ENCODE data around the gene NCAPH2. TPM values are rescaled to one million over a fixed set of nuclear protein-coding genes. Genes with fewer than 3 reads are reported as not detected.

The NCAPH2 gene
- total RNA-seq (ENCODE audit: unreplicated experiment), result 40.9 TPM
- long read RNA-seq, transcript NCAPH2-205 (20 exons, 2,037 nt), result major isoform, 22 of 29 reads
- long read RNA-seq, partial matches to known transcripts, result 1 of 29 reads
- long read RNA-seq, other reads (novel, unspliced or antisense), result 4 of 29 reads

- DNase-seq (ENCODE audit: low spot score), result peak; percentile 96
- H3K36me3 Mint-ChIP-seq (ENCODE audit: low read depth, unreplicated experiment), result no peaks in the 10 kb centered on the region
- H3K4me1 Mint-ChIP-seq (ENCODE audit: unreplicated experiment), result peaks cover 20% of the 10 kb centered on the region
- H3K4me3 Mint-ChIP-seq (ENCODE audit: unreplicated experiment), result peak within 1 kb of the TSS; percentile 95
- H3K9me3 Mint-ChIP-seq (ENCODE audit: unreplicated experiment), result no peaks in the 10 kb centered on the region
- TF ChIP-seq CTCF (IDR thresholded peaks at IDR 0.05; ENCODE audit: unreplicated experiment), result no peak
- peak within 1 kb of the TSS; percentile 84 for H3K27ac Mint-ChIP-seq (ENCODE audit: unreplicated experiment)
- H3K27me3 Mint-ChIP-seq (ENCODE audit: unreplicated experiment), result peaks cover 7% of the 10 kb centered on the region
Observed at GRCh38 chr22:50507991-50508884, at the start of gene NCAPH2. Gene NCAPH2 (plus strand): TSS chr22:50508224. CDS start chr22:50508338, 114 bp downstream.

GRCh38 chr22:50459016-50459415 is 49.0 kb upstream of the NCAPH2 start:
- Mint-ChIP-seq H3K27me3 (ENCODE audit: unreplicated experiment) (peaks cover 3% of the 10 kb centered on the region), H3K4me3 (ENCODE audit: unreplicated experiment) (no peak overlapping the region), H3K4me1 (ENCODE audit: unreplicated experiment) (peaks cover 3% of the 10 kb centered on the region), H3K27ac (ENCODE audit: unreplicated experiment) (no peak overlapping the region), H3K9me3 (ENCODE audit: unreplicated experiment) (no peaks in the 10 kb centered on the region), H3K36me3 (ENCODE audit: low read depth, unreplicated experiment) (peaks cover 32% of the 10 kb centered on the region)
- no peak for DNase-seq (ENCODE audit: low spot score)
- TF ChIP-seq CTCF (IDR thresholded peaks at IDR 0.05; ENCODE audit: unreplicated experiment), result no peak

GRCh38 chr22:50459496-50460140 is 48.4 kb upstream of the NCAPH2 start:
- H3K27me3 Mint-ChIP-seq (ENCODE audit: unreplicated experiment), result peaks cover 3% of the 10 kb centered on the region
- H3K27ac Mint-ChIP-seq (ENCODE audit: unreplicated experiment), result no peak overlapping the region
- no peak overlapping the region for H3K4me3 Mint-ChIP-seq (ENCODE audit: unreplicated experiment)
- TF ChIP-seq CTCF (IDR thresholded peaks at IDR 0.05; ENCODE audit: unreplicated experiment), result no peak
- H3K4me1 Mint-ChIP-seq (ENCODE audit: unreplicated experiment), result peaks cover 3% of the 10 kb centered on the region
- no peaks in the 10 kb centered on the region for H3K9me3 Mint-ChIP-seq (ENCODE audit: unreplicated experiment)
- no peak for DNase-seq (ENCODE audit: low spot score)
- H3K36me3 Mint-ChIP-seq (ENCODE audit: low read depth, unreplicated experiment), result peaks cover 31% of the 10 kb centered on the region

- no peak for TF ChIP-seq CTCF (IDR thresholded peaks at IDR 0.05; ENCODE audit: unreplicated experiment)
- H3K4me1 Mint-ChIP-seq (ENCODE audit: unreplicated experiment), result peaks cover 3% of the 10 kb centered on the region
- no peak overlapping the region for H3K27ac Mint-ChIP-seq (ENCODE audit: unreplicated experiment)
- H3K36me3 Mint-ChIP-seq (ENCODE audit: low read depth, unreplicated experiment), result peaks cover 31% of the 10 kb centered on the region
- peaks cover 3% of the 10 kb centered on the region for H3K27me3 Mint-ChIP-seq (ENCODE audit: unreplicated experiment)
- DNase-seq (ENCODE audit: low spot score), result no peak
- H3K4me3 Mint-ChIP-seq (ENCODE audit: unreplicated experiment), result no peak overlapping the region
- H3K9me3 Mint-ChIP-seq (ENCODE audit: unreplicated experiment), result no peaks in the 10 kb centered on the region
Observed at GRCh38 chr22:50460938-50461337, 47.1 kb upstream of the NCAPH2 start.

All from endothelial cell (in vitro differentiated cells).